Measurements from ENCODE around the gene NPIPB6. TPM values are rescaled to one million over a fixed set of nuclear protein-coding genes. Genes with fewer than 3 reads are reported as not detected.

NPIPB6 gene
- total RNA-seq, 1 donor from 2014 or later, result 3.2 TPM

DNA sequence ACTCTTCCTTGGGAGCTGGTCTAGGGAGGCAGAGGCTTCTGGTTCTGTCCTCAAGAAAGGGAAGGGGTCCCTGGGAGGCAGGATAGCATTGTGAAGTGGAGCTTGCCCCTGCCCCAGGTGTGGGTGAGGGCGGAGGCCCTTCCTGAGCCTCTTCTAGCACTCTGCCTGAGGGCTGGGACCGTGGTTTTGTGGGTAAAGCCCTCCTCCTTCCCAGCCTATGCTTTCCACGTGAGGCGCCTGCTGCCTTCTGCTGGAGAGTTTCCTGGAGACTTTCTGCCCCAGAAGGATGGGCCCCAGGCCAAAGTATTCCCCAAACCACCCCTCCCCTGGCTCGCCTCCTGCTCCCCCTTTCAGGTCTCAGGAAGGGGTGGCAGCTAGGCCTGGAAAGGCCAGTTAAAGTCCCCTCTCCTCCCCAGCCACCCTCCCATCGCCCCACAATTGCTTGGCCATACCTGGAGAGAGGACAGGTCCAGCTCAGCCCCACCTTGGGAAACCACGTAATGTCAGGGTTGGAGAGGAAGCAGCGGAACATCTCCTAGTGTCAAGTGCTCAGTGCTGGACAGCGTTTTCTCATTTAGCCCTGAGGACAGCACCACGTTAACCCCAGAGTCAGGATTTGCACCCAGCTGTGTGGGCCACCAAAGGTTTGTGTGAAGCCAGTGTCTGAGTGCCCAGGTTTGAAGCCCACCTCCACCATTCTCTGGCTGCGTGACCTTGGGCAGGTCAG lies 65.4 kb downstream of the NPIPB6 start:
- H3K27ac ChIP-seq, result no peak overlapping the region
- ATAC-seq (peak; percentile 50), DNase-seq (no peak)
- TF ChIP-seq, protein P1, sequence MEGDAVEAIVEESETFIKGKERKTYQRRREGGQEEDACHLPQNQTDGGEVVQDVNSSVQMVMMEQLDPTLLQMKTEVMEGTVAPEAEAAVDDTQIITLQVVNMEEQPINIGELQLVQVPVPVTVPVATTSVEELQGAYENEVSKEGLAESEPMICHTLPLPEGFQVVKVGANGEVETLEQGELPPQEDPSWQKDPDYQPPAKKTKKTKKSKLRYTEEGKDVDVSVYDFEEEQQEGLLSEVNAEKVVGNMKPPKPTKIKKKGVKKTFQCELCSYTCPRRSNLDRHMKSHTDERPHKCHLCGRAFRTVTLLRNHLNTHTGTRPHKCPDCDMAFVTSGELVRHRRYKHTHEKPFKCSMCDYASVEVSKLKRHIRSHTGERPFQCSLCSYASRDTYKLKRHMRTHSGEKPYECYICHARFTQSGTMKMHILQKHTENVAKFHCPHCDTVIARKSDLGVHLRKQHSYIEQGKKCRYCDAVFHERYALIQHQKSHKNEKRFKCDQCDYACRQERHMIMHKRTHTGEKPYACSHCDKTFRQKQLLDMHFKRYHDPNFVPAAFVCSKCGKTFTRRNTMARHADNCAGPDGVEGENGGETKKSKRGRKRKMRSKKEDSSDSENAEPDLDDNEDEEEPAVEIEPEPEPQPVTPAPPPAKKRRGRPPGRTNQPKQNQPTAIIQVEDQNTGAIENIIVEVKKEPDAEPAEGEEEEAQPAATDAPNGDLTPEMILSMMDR (IDR thresholded peaks at IDR 0.05), result no peak
- peaks cover 4% of the 10 kb centered on the region for H3K4me1 ChIP-seq
- intact Hi-C loops (cut with DNase I), result no loop called here
- no peak overlapping the region for H3K4me3 ChIP-seq
- no peaks in the 10 kb centered on the region for H3K9me3 ChIP-seq
- peaks cover 2% of the 10 kb centered on the region for H3K27me3 ChIP-seq
- H3K36me3 ChIP-seq, result no peaks in the 10 kb centered on the region

DNA sequence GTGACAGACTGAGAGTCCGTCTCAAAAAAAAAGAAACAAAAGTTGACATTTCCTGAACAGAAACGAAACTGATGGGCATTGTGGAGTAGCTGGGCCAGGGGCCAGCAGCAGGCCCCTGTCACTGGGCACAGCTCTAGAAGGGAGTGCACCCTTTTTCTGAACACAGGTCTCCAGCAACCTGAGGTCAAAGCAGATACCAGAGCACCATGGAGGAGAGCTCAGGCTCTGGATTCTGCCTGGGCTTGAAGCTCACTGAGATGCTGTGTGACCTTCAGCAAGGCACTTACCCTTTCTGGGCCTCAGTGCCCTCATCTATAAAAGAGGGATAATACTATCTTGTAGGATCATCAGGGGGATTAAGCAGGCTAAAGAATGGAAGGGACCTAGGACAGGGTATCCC lies 66.0 kb downstream of the NPIPB6 start:
- no peak for DNase-seq
- Histone ChIP-seq H3K4me1 (peaks cover 9% of the 10 kb centered on the region), H3K4me3 (no peak overlapping the region), H3K27me3 (peaks cover 3% of the 10 kb centered on the region), H3K27ac (no peak overlapping the region), H3K36me3 (no peaks in the 10 kb centered on the region), H3K9me3 (no peaks in the 10 kb centered on the region)
- TF ChIP-seq, protein P1 (IDR thresholded peaks at IDR 0.05), result no peak
- intact Hi-C loops (cut with DNase I), result no loop called here
- no peak for ATAC-seq

DNA sequence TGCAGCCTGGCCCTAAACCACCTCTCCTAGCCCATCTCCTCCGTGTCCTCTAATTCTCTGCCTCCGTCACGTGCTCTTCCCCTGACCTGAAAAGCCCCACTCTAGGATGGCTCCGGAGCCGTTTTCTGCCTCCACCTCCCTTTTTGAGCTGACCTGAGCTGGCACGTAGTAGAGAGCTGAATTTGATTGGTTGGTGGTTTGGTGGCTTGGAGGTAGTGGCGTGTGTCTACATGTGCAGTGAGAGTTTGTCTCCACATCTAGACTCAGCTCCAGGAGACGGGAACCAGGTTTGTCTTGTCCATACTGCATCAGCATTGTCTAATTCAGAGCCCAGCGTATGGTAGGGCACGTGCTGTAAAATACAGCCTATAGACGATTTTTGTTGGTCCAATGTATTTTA lies 68.0 kb downstream of the NPIPB6 start:
- DNase-seq, result no peak
- H3K4me1 ChIP-seq, result peaks cover 9% of the 10 kb centered on the region
- no peaks in the 10 kb centered on the region for H3K9me3 ChIP-seq
- H3K4me3 ChIP-seq, result no peak overlapping the region
- H3K27me3 ChIP-seq, result peaks cover 3% of the 10 kb centered on the region
- TF ChIP-seq, protein P1 (IDR thresholded peaks at IDR 0.05), result no peak
- intact Hi-C loops (cut with DNase I), result no loop called here
- no peak overlapping the region for H3K27ac ChIP-seq
- ATAC-seq, result no peak
- no peaks in the 10 kb centered on the region for H3K36me3 ChIP-seq

DNA sequence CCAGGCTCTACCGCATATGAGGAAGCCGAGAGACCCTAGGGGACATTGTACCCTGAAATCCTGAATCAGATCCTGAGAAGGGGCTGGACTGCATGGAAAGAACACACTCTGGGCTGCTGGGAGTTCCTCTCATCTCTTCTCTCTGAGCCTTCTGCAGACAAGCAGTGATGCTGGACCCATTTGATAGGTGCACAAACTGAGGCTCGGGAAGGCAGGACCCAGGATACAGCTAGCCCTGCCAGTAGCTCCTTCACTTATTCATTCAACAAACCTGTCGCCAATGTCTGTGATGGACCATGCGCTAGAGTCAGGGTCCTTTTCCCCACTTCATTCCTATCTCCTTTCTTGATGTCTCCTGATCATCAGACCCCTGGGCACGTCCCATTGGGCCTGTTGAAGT lies 69.1 kb downstream of the NPIPB6 start:
- peaks cover 3% of the 10 kb centered on the region for H3K27me3 ChIP-seq
- ATAC-seq, result no peak
- TF ChIP-seq, protein P1 (IDR thresholded peaks at IDR 0.05), result no peak
- no peaks in the 10 kb centered on the region for H3K36me3 ChIP-seq
- no peak for DNase-seq
- no peaks in the 10 kb centered on the region for H3K9me3 ChIP-seq
- peaks cover 9% of the 10 kb centered on the region for H3K4me1 ChIP-seq
- intact Hi-C loops (cut with DNase I), result no loop called here
- no peak overlapping the region for H3K27ac ChIP-seq
- no peak overlapping the region for H3K4me3 ChIP-seq

DNA sequence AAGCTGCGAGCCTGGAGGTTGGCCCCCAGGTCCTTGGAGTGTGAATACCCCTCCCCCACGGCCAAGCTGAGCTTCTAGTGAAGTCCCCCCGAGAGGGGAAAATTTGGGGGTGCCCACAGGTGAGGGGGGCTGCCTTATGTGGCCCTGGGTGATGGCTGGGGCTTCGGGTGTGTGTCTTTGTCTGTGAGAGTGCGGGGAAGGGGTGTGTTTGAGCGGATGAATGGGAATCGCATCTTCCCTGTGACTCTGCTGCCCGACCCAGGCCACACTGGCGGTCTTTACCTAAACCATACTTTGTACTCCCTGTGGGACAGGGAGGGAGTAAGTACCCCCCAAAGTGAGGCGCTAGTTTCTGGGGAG lies 69.7 kb downstream of the NPIPB6 start:
- TF ChIP-seq, protein P1 (IDR thresholded peaks at IDR 0.05), result no peak
- Histone ChIP-seq H3K27me3 (peaks cover 3% of the 10 kb centered on the region), H3K9me3 (no peaks in the 10 kb centered on the region), H3K4me1 (peaks cover 9% of the 10 kb centered on the region), H3K27ac (no peak overlapping the region), H3K36me3 (no peaks in the 10 kb centered on the region), H3K4me3 (peak overlapping the region; percentile 56)
- intact Hi-C loops (cut with DNase I), result no loop called here
- ATAC-seq, result no peak
- DNase-seq, result no peak

All from upper lobe of right lung (tissue), 1 donor.